Measurements from ENCODE around the gene CRB1. TPM values are rescaled to one million over a fixed set of nuclear protein-coding genes. Genes with fewer than 3 reads are reported as not detected.

The CRB1 gene
- total RNA-seq, 3 donors from 2014 or later (not counting 1 experiment from before 2014, with no cell fraction given), result 0.36 to 0.83 TPM; not detected in 1

DNA sequence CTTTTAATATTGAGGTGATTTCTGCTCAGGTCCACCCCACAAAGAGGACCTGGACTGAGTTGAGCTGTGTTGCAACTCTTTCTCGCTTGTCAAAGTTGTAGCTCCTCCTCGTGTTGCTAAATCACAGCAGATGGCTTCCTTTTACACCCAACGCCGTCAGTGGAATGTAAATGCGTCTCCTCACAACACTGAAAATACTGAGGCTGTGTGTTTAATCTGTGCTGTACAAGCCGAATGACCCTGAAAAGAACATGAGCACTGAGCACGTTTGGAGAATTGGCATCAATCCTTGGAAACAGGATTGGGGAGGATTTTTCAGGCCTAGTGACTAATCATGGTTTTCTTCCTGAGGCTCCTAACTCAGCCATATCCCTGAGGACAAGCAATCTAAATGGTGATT, 196.0 kb downstream of the CRB1 start:
- H3K27ac ChIP-seq (ENCODE audit: low read length), result no peak overlapping the region
- H3K4me3 Mint-ChIP-seq, result no peak overlapping the region
- ATAC-seq (no peak), DNase-seq (no peak)
- no peaks in the 10 kb centered on the region for H3K36me3 Mint-ChIP-seq
- 60% methylated on average over 7 of the region's 7 CpGs for WGBS (ENCODE audit: insufficient coverage)
- no peaks in the 10 kb centered on the region for H3K27me3 ChIP-seq (ENCODE audit: control insufficient read depth, insufficient read depth, low read length)
- H3K9me3 Mint-ChIP-seq, result no peaks in the 10 kb centered on the region
- H3K9me3 ChIP-seq (ENCODE audit: control insufficient read depth, insufficient read depth, low read length), result no peaks in the 10 kb centered on the region
- no peak overlapping the region for H3K27ac Mint-ChIP-seq
- peaks cover 0 to 6% of the 10 kb centered on the region in 2 donors for H3K27me3 Mint-ChIP-seq (ENCODE audit: low read depth in 2 of 2)
- no peak overlapping the region for H3K4me3 ChIP-seq (ENCODE audit: low read length)
- TF ChIP-seq, protein P1, sequence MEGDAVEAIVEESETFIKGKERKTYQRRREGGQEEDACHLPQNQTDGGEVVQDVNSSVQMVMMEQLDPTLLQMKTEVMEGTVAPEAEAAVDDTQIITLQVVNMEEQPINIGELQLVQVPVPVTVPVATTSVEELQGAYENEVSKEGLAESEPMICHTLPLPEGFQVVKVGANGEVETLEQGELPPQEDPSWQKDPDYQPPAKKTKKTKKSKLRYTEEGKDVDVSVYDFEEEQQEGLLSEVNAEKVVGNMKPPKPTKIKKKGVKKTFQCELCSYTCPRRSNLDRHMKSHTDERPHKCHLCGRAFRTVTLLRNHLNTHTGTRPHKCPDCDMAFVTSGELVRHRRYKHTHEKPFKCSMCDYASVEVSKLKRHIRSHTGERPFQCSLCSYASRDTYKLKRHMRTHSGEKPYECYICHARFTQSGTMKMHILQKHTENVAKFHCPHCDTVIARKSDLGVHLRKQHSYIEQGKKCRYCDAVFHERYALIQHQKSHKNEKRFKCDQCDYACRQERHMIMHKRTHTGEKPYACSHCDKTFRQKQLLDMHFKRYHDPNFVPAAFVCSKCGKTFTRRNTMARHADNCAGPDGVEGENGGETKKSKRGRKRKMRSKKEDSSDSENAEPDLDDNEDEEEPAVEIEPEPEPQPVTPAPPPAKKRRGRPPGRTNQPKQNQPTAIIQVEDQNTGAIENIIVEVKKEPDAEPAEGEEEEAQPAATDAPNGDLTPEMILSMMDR (IDR thresholded peaks at IDR 0.05), result no peak
- H3K36me3 ChIP-seq (ENCODE audit: control insufficient read depth, insufficient read depth, low read length), result no peaks in the 10 kb centered on the region
- no peaks in the 10 kb centered on the region for H3K4me1 ChIP-seq (ENCODE audit: control insufficient read depth, insufficient read depth, low read length)
- intact Hi-C loops (cut with micrococcal nuclease), result no loop called here
- H3K4me1 Mint-ChIP-seq, result peaks cover 0 to 1% of the 10 kb centered on the region in 2 donors

DNA sequence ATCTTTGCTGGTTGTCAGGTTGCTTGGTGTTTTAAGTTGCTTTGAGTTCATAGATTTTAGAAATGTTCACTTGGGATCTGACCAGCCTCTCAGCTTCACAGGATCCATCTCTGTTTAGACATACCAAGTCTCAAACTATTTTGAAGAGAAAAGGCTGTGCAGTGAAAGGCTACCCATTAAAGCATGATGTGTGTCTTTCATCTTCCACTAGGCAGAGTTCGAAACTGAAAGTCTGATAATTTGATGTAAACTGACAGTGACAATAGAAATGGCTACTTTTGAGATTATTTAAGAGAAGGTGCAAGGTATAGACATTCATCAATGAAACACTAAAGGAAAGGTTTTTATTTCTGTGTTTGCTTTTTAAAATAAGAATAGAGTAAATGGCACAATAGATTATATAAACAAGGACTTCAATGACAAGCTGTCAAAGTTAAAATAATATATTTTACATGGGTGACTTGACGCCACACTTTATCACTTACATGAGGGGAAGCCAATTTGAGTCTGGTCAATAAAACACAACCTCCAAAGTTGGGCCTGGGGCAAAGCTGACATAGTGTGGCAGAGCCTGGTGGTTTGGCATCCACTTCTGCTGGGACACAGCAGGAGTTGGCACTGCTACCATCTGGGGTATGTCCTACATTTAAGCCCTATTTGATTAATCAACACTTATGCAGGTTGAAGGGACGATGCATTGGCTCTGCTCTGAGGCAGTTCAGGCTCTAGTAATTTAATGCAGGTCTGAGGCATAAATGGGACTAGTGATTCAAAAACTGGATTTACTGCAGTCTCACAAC, 197.7 kb downstream of the CRB1 start:
- peaks cover 0 to 7% of the 10 kb centered on the region in 2 donors for H3K27me3 Mint-ChIP-seq (ENCODE audit: low read depth in 2 of 2)
- H3K27ac Mint-ChIP-seq, result no peak overlapping the region
- DNase-seq, result no peak
- Histone ChIP-seq H3K9me3 (ENCODE audit: control insufficient read depth, insufficient read depth, low read length) (no peaks in the 10 kb centered on the region), H3K36me3 (ENCODE audit: control insufficient read depth, insufficient read depth, low read length) (no peaks in the 10 kb centered on the region), H3K27ac (ENCODE audit: low read length) (no peak overlapping the region), H3K4me3 (ENCODE audit: low read length) (no peak overlapping the region), H3K27me3 (ENCODE audit: control insufficient read depth, insufficient read depth, low read length) (no peaks in the 10 kb centered on the region), H3K4me1 (ENCODE audit: control insufficient read depth, insufficient read depth, low read length) (no peaks in the 10 kb centered on the region)
- peaks cover 0 to 10% of the 10 kb centered on the region in 2 donors for H3K4me1 Mint-ChIP-seq
- TF ChIP-seq, protein P1 (IDR thresholded peaks at IDR 0.05), result no peak
- H3K4me3 Mint-ChIP-seq, result no peak overlapping the region
- H3K9me3 Mint-ChIP-seq, result no peaks in the 10 kb centered on the region
- intact Hi-C loops (cut with micrococcal nuclease), result no loop called here
- WGBS (ENCODE audit: insufficient coverage), result 83% methylated on average over 3 of the region's 3 CpGs
- ATAC-seq, result no peak
- no peaks in the 10 kb centered on the region for H3K36me3 Mint-ChIP-seq

DNA sequence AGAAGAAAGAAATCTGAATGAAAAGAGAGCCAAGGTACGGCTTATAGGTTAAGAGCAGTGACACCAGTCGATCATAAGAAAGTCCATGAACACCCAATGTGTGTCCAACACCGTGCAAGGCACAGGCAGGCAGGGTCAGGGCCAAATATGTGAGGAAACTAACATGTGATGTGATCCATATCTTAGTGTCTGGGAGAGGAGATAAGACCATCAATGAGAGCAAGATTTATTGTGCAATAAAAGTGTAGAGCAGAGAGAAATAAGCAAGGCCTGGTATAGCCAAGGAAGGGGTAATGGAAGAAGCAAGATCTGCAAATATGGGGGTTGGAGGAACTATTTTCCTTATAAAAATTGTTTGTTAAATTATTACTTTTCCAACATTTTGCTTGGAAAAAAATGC, 198.8 kb downstream of the CRB1 start:
- no peak overlapping the region for H3K4me3 ChIP-seq (ENCODE audit: low read length)
- no peak for ATAC-seq
- intact Hi-C loops (cut with micrococcal nuclease), result no loop called here
- H3K27me3 ChIP-seq (ENCODE audit: control insufficient read depth, insufficient read depth, low read length), result no peaks in the 10 kb centered on the region
- no peak overlapping the region for H3K27ac ChIP-seq (ENCODE audit: low read length)
- no peaks in the 10 kb centered on the region for H3K36me3 ChIP-seq (ENCODE audit: control insufficient read depth, insufficient read depth, low read length)
- Mint-ChIP-seq H3K27ac (no peak overlapping the region), H3K9me3 (no peaks in the 10 kb centered on the region), H3K4me1 (peaks cover 0 to 10% of the 10 kb centered on the region in 2 donors), H3K4me3 (no peak overlapping the region), H3K27me3 (ENCODE audit: low read depth in 2 of 2) (peaks cover 0 to 7% of the 10 kb centered on the region in 2 donors), H3K36me3 (no peaks in the 10 kb centered on the region)
- H3K4me1 ChIP-seq (ENCODE audit: control insufficient read depth, insufficient read depth, low read length), result no peaks in the 10 kb centered on the region
- TF ChIP-seq, protein P1 (IDR thresholded peaks at IDR 0.05), result no peak
- no peaks in the 10 kb centered on the region for H3K9me3 ChIP-seq (ENCODE audit: control insufficient read depth, insufficient read depth, low read length)
- no peak for DNase-seq
- WGBS (ENCODE audit: insufficient coverage), result 64% methylated on average over 3 of the region's 3 CpGs

Measured in natural killer cell (primary cell).